ENCODE results near the gene UBAP2. TPM values are rescaled to one million over a fixed set of nuclear protein-coding genes. Genes with fewer than 3 reads are reported as not detected.
"Not testable (repeated sequence)": the region's sequence is repeated elsewhere in the genome, so short reads cannot be mapped to it uniquely, and the experiment has no call there.

The UBAP2 gene
- polyA plus RNA-seq, 1 experiment = 17.5 TPM

GRCh38 chr9:33992632-33993031 lies 56.1 kb downstream of the UBAP2 start:
- DNase-seq (ENCODE audit: low read depth, low spot score) = no peak
- TF ChIP-seq CTCF (IDR thresholded peaks at IDR 0.05; ENCODE audit: low read depth, low read length) = no peak
- CTCF ChIA-PET = interaction anchor here (0.5 to 1.1 kb wide), 4 partner anchors 19 to 179 kb away, joined by 3 to 5 read pairs (median 4); no protein-coding TSS in a partner anchor
- no peak overlapping the region for H3K27ac ChIP-seq (ENCODE audit: low read depth, low read length)
- POLR2A ChIA-PET = no interaction called here
- no peaks in the 10 kb centered on the region for H3K9me3 ChIP-seq (ENCODE audit: control insufficient read depth, insufficient read depth, low read length)
- H3K4me3 ChIP-seq (ENCODE audit: low read depth, low read length) = no peak overlapping the region
- no peaks in the 10 kb centered on the region for H3K27me3 ChIP-seq (ENCODE audit: control insufficient read depth, insufficient read depth, low read length)

- H3K9me3 ChIP-seq (ENCODE audit: control insufficient read depth, insufficient read depth, low read length) = no peaks in the 10 kb centered on the region
- no peak overlapping the region for H3K27ac ChIP-seq (ENCODE audit: low read depth, low read length)
- no peaks in the 10 kb centered on the region for H3K27me3 ChIP-seq (ENCODE audit: control insufficient read depth, insufficient read depth, low read length)
- DNase-seq (ENCODE audit: low read depth, low spot score) = no peak
- no peak for TF ChIP-seq CTCF (IDR thresholded peaks at IDR 0.05; ENCODE audit: low read depth, low read length)
- ChIA-PET POLR2A (no interaction called here), CTCF (interaction anchor here (0.5 kb wide), 1 partner anchor 174 kb away, joined by 4 read pairs; no protein-coding TSS in a partner anchor)
- H3K4me3 ChIP-seq (ENCODE audit: low read depth, low read length) = no peak overlapping the region
These were observed 60.3 kb downstream of the UBAP2 start for GRCh38 chr9:33988219-33988890.

- no peak for TF ChIP-seq CTCF (IDR thresholded peaks at IDR 0.05; ENCODE audit: low read depth, low read length)
- Histone ChIP-seq H3K4me3 (ENCODE audit: low read depth, low read length) (no peak overlapping the region), H3K27ac (ENCODE audit: low read depth, low read length) (no peak overlapping the region), H3K27me3 (ENCODE audit: control insufficient read depth, insufficient read depth, low read length) (no peaks in the 10 kb centered on the region), H3K9me3 (ENCODE audit: control insufficient read depth, insufficient read depth, low read length) (no peaks in the 10 kb centered on the region)
- CTCF ChIA-PET = interaction anchor here (0.7 kb wide), 1 partner anchor 238 kb away, joined by 3 read pairs; no protein-coding TSS in a partner anchor
- no peak for DNase-seq (ENCODE audit: low read depth, low spot score)
- POLR2A ChIA-PET = no interaction called here
These were observed 72.3 kb downstream of the UBAP2 start for GRCh38 chr9:33976414-33976813.

- ChIA-PET CTCF (interaction anchor here (0.6 kb wide), 2 partner anchors 36 to 79 kb away, joined by 3 read pairs; no protein-coding TSS in a partner anchor), POLR2A (interaction anchor here (0.6 kb wide), 1 partner anchor 13 kb away, joined by 3 read pairs; no protein-coding TSS in a partner anchor)
- Histone ChIP-seq H3K9me3 (ENCODE audit: control insufficient read depth, insufficient read depth, low read length) (no peaks in the 10 kb centered on the region), H3K27ac (ENCODE audit: low read depth, low read length) (no peak overlapping the region), H3K4me3 (ENCODE audit: low read depth, low read length) (no peak overlapping the region), H3K27me3 (ENCODE audit: control insufficient read depth, insufficient read depth, low read length) (no peaks in the 10 kb centered on the region)
- no peak for TF ChIP-seq CTCF (IDR thresholded peaks at IDR 0.05; ENCODE audit: low read depth, low read length)
- no peak for DNase-seq (ENCODE audit: low read depth, low spot score)
These were observed 76.0 kb downstream of the UBAP2 start for GRCh38 chr9:33972698-33973097.

GRCh38 chr9:33964086-33964768 lies 84.5 kb downstream of the UBAP2 start:
- CTCF ChIA-PET = no interaction called here
- POLR2A ChIA-PET = no interaction called here
- no peak for DNase-seq (ENCODE audit: low read depth, low spot score)
- no peak overlapping the region for H3K4me3 ChIP-seq (ENCODE audit: low read depth, low read length)
- no peak for TF ChIP-seq CTCF (IDR thresholded peaks at IDR 0.05; ENCODE audit: low read depth, low read length)
- no peaks in the 10 kb centered on the region for H3K27me3 ChIP-seq (ENCODE audit: control insufficient read depth, insufficient read depth, low read length)
- H3K9me3 ChIP-seq (ENCODE audit: control insufficient read depth, insufficient read depth, low read length) = no peaks in the 10 kb centered on the region
- H3K27ac ChIP-seq (ENCODE audit: low read depth, low read length) = no peak overlapping the region

GRCh38 chr9:33962468-33962867 lies 86.2 kb downstream of the UBAP2 start:
- H3K27ac ChIP-seq (ENCODE audit: low read depth, low read length); H3K9me3 ChIP-seq (ENCODE audit: control insufficient read depth, insufficient read depth, low read length); H3K27me3 ChIP-seq (ENCODE audit: control insufficient read depth, insufficient read depth, low read length); DNase-seq (ENCODE audit: low read depth, low spot score); POLR2A ChIA-PET; H3K4me3 ChIP-seq (ENCODE audit: low read depth, low read length): not testable (repeated sequence)
- CTCF ChIA-PET = interaction anchor here (0.5 kb wide), 1 partner anchor 26 kb away, joined by 4 read pairs; no protein-coding TSS in a partner anchor
